SH-SY5Y (cell line): ENCODE measurements around the gene TAS1R1.

Experiments
- GATA2 ChIP-seq: IDR thresholded peaks from 2 replicates; pipeline ENCODE4 v1.6.1; 2011; ENCODE audit warnings: mild to moderate bottlenecking, low read depth, low read length
- GATA3 ChIP-seq: IDR thresholded peaks from 2 replicates; pipeline ENCODE4 v1.6.1; 2011; ENCODE audit warnings: low read depth, mild to moderate bottlenecking, low read length, moderate library complexity

Gene TAS1R1

GRCh38 chr1:6601049-6601922, 46.2 kb downstream of the TAS1R1 start:
- TF ChIP-seq GATA3 (no peak), GATA2 (no peak)

- TF ChIP-seq GATA2 = no peak
- TF ChIP-seq GATA3 = no peak
Observed at GRCh38 chr1:6601923-6602668, 47.0 kb downstream of the TAS1R1 start.

DNA sequence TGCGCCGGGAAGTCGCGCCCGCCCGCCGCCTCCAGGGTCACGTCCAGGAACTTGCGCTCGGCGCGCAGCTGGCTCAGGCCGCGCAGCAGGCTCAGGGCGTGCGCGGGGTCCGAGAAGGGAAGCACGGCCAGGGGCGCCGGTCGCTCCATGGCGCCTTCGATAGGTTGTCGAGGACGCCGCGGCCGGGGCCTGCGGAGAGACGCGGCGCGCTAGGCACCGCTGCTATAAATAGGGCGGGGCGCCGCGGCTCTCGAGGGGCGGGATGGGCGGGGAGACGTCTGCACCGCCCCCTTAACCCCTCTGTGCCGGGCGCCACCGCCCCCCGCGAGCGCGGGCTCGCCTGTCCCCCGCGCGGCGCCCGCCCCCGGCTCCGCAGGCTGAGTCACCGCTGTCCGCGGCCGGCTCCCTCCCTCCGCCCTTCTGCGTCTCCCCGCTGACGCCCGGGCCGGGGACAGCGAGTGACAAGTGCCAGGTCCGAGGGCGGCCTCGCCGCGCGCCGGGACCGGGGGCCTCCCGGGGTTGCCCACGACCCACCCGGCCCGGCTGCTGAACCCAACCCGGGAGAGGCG, 47.6 kb downstream of the TAS1R1 start, which contains the start of gene KLHL21:
KLHL21 (minus strand) TSS at position 201 of the 569 bp plus-strand sequence; CDS start at position 149, 52 bp downstream.
- TF ChIP-seq GATA3 (no peak), GATA2 (no peak)

GRCh38 chr1:6603238-6603914, 48.3 kb downstream of the TAS1R1 start:
- TF ChIP-seq GATA2 (no peak), GATA3 (no peak)

GRCh38 chr1:6603915-6604558, 48.9 kb downstream of the TAS1R1 start:
- TF ChIP-seq GATA3 (no peak), GATA2 (no peak)

- TF ChIP-seq GATA3 (no peak), GATA2 (no peak)
Observed at GRCh38 chr1:6612641-6613360, 57.7 kb downstream of the TAS1R1 start.

GRCh38 chr1:6613361-6614018, 58.4 kb downstream of the TAS1R1 start, which contains the start of gene PHF13:
PHF13 (plus strand) TSS chr1:6613731; CDS start chr1:6614067, 336 bp downstream.
- TF ChIP-seq GATA2 = no peak
- no peak for TF ChIP-seq GATA3

DNA sequence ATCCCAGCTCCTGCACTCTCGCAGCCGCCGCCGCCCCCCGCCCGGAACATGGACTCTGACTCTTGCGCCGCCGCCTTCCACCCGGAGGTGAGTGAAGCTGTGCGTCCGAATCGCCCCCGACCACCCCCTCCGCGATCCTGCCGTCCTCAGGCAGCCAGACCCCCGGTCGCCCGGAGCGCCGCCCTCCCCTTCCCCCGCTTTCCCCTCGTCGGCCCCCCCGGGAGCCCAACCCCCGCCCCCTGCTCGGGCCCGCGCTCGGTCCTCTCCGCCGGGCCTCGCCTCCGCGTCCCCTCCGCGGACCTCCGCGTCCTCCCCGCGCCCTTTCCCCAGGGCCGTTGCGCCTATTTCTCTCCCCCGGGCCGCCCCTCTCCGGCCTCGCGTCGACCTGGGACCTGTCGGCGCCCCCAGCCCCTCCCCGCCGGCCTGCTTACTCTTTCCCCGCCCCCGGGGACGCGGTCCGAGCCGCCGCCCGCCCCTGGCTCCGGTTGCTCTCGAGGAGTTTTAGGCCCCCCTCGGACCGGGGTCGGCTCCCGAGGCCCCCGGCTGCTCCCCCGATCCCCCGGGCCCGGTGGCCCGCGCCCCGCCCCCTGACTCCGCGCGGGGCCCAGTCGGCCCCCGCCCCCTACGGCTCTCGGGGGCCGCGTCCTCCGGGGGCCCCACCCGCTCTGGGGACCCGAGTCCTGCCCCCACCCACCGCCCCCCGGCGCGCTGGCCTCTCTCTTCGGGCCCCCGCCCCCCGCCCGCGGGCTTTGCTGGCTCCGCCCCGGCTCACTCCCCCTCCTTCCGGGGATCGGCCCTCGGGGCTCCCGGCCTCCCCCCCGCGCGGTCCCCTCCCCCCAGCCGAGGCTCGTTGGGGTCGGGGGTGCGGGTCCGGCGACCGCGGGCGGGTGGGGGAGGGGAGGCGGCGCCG, 59.2 kb downstream of the TAS1R1 start:
- TF ChIP-seq GATA3 (no peak), GATA2 (no peak)

- TF ChIP-seq GATA3 (no peak), GATA2 (no peak)
Observed at GRCh38 chr1:6614929-6615785, 60.0 kb downstream of the TAS1R1 start.

DNA sequence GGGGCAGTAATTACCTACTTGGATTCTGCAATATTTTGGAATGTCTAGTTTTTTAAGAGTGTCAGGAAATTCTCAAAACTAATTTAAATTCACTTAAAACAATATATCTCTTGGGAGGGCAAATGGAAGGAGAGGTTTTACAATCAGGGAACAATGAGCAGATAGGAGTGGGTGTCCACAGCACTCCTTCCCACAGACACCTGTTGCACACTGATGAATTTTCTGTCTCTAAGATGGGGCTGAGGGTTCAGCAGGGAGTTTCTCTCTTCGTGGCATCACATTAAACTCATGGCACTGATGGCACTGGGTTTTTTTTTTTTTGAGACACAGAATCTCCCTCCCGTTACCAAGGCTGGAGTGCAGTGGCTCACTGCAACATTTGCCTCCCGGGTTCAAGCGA, 63.9 kb downstream of the TAS1R1 start:
- TF ChIP-seq GATA2 (no peak), GATA3 (no peak)
